Measurements from ENCODE around the gene OR2T3.
"Not testable (repeated sequence)": the region's sequence is repeated elsewhere in the genome, so short reads cannot be mapped to it uniquely, and the experiment has no call there.

The OR2T3 gene

GRCh38 chr1:248459117-248459516 is 14.0 kb upstream of the OR2T3 start:
- not testable (repeated sequence) for H3K4me3 ChIP-seq (ENCODE audit: low read length); DNase-seq (ENCODE audit: low read depth)

- TF ChIP-seq CTCF (IDR thresholded peaks at IDR 0.05; ENCODE audit: insufficient read depth, low read depth, low read length, missing control alignments) = no peak
- H3K4me3 ChIP-seq (ENCODE audit: low read length) = no peak overlapping the region
- DNase-seq (ENCODE audit: low read depth) = no peak
These were observed 2.0 kb upstream of the OR2T3 start for GRCh38 chr1:248471154-248471553.

- H3K4me3 ChIP-seq (ENCODE audit: low read length) = not testable (repeated sequence)
These were observed 1.0 kb upstream of the OR2T3 start for GRCh38 chr1:248472111-248472510.

GRCh38 chr1:248475660-248476059 is 2.5 kb downstream of the OR2T3 start:
- DNase-seq (ENCODE audit: low read depth); H3K4me3 ChIP-seq (ENCODE audit: low read length): not testable (repeated sequence)

More at GRCh38 chr1:248472111-248472510, 1.0 kb upstream of the OR2T3 start:
- DNase-seq (ENCODE audit: low read depth) = not testable (repeated sequence)

GRCh38 chr1:248481686-248482579 is 8.8 kb downstream of the OR2T3 start:
- DNase-seq (ENCODE audit: low read depth); H3K4me3 ChIP-seq (ENCODE audit: low read length): not testable (repeated sequence)

- not testable (repeated sequence) for H3K4me3 ChIP-seq (ENCODE audit: low read length); DNase-seq (ENCODE audit: low read depth)
These were observed 15.1 kb downstream of the OR2T3 start, which contains the start of gene OR2T5 for GRCh38 chr1:248488289-248488688. TSS of gene OR2T5 (plus strand) at chr1:248488589. CDS start at chr1:248488589, 0 bp downstream.

- not testable (repeated sequence) for H3K4me3 ChIP-seq (ENCODE audit: low read length); DNase-seq (ENCODE audit: low read depth)
These were observed 23.5 kb downstream of the OR2T3 start for GRCh38 chr1:248496661-248497060.

- H3K4me3 ChIP-seq (ENCODE audit: low read length) = not testable (repeated sequence)
These were observed 27.3 kb downstream of the OR2T3 start for GRCh38 chr1:248500305-248501035.

GRCh38 chr1:248507773-248508172 is 34.6 kb downstream of the OR2T3 start, which contains the start of gene OR2G6:
TSS of gene OR2G6 (plus strand) at chr1:248508073. CDS start at chr1:248521647, 13,574 bp downstream.
- not testable (repeated sequence) for H3K4me3 ChIP-seq (ENCODE audit: low read length); DNase-seq (ENCODE audit: low read depth)

More at GRCh38 chr1:248500305-248501035, 27.3 kb downstream of the OR2T3 start:
- DNase-seq (ENCODE audit: low read depth) = not testable (repeated sequence)

GRCh38 chr1:248510217-248510616 is 37.1 kb downstream of the OR2T3 start:
- not testable (repeated sequence) for DNase-seq (ENCODE audit: low read depth); H3K4me3 ChIP-seq (ENCODE audit: low read length)

GRCh38 chr1:248521856-248522255 is 48.7 kb downstream of the OR2T3 start:
- DNase-seq (ENCODE audit: low read depth) = no peak
- no peak overlapping the region for H3K4me3 ChIP-seq (ENCODE audit: low read length)
- no peak for TF ChIP-seq CTCF (IDR thresholded peaks at IDR 0.05; ENCODE audit: insufficient read depth, low read depth, low read length, missing control alignments)

All from epithelial cell of esophagus (primary cell).